ENCODE results near the gene SC5D.

DNA sequence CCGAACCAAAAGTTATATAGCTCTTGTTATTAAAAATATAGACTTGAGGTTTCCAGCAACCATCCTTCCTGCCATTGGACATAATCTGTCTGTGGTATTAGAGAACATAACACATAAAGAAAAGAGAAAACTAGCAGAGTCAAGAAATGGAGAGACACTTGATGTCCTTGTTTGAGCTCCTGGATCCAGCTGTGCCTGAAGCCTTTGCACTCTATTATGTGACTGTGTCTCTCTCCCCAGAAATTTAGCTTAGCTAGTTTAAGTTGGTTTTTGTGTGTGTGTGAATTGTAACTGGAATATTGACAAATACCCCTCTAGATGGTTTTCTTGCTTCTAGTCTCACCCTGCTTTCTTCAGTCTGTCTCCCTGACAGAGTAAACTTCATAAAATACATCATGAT lies 61.6 kb downstream of the SC5D start:
- TF ChIP-seq, protein P1, sequence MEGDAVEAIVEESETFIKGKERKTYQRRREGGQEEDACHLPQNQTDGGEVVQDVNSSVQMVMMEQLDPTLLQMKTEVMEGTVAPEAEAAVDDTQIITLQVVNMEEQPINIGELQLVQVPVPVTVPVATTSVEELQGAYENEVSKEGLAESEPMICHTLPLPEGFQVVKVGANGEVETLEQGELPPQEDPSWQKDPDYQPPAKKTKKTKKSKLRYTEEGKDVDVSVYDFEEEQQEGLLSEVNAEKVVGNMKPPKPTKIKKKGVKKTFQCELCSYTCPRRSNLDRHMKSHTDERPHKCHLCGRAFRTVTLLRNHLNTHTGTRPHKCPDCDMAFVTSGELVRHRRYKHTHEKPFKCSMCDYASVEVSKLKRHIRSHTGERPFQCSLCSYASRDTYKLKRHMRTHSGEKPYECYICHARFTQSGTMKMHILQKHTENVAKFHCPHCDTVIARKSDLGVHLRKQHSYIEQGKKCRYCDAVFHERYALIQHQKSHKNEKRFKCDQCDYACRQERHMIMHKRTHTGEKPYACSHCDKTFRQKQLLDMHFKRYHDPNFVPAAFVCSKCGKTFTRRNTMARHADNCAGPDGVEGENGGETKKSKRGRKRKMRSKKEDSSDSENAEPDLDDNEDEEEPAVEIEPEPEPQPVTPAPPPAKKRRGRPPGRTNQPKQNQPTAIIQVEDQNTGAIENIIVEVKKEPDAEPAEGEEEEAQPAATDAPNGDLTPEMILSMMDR (IDR thresholded peaks at IDR 0.05) = no peak
- TF ChIP-seq POLR2A (IDR thresholded peaks at IDR 0.05) = no peak

Data from adrenal gland (tissue), 5 donors.